Heart right ventricle (tissue), 16 donors: ENCODE data around the gene IL15RA. TPM values are rescaled to one million over a fixed set of nuclear protein-coding genes. Genes with fewer than 3 reads are reported as not detected.

Experiments used
- ATAC-seq, 8 donors: fragments of 200-7000 bp; cut with Tn5 transposase; one replicate each; pipeline ENCODE4 v1.9.1; 2020; ENCODE audit warnings: mild to moderate bottlenecking in 8 of 8, moderate library complexity in 8 of 8, moderate number of reproducible peaks in 1 of 8
- DNase-seq, 2 donors: peaks; one replicate each; pipeline ENCODE4 v3.0.0-alpha.2; 2020
- H3K27ac ChIP-seq, 10 donors: fragments of 200-600 bp; sonication (generic) in 2 of 10; one replicate each; pipeline versions ENCODE4 v1.5.0 to v1.8.0; 2020 to 2022; ENCODE audit warnings: mild to moderate bottlenecking in 3 of 10
- H3K27me3 ChIP-seq, 7 donors: fragments of 200-600 bp; one replicate each; pipeline ENCODE4 v1.8.0; 2021 to 2022; ENCODE audit warnings: mild to moderate bottlenecking in 2 of 7
- H3K36me3 ChIP-seq, 9 donors: fragments of 200-600 bp; sonication (generic) in 1 of 9; one replicate each; pipeline versions ENCODE4 v1.5.0 to v1.8.0; 2020 to 2022; ENCODE audit warnings: mild to moderate bottlenecking in 2 of 9
- H3K4me1 ChIP-seq, 9 donors: fragments of 200-600 bp; sonication (generic) in 1 of 9; one replicate each; pipeline versions ENCODE4 v1.5.0 to v1.8.0; 2020 to 2022; ENCODE audit warnings: mild to moderate bottlenecking in 4 of 9
- H3K4me3 ChIP-seq, 10 donors: fragments of 200-600 bp; sonication (generic) in 2 of 10; one replicate each; pipeline versions ENCODE4 v1.5.0 to v1.8.0; 2020 to 2022; ENCODE audit warnings: mild to moderate bottlenecking in 7 of 10, moderate library complexity in 2 of 10
- H3K9me3 ChIP-seq, 11 donors: fragments of 200-600 bp in 10 of 11; sonication (generic) in 2 of 11; one replicate each; pipeline versions ENCODE4 v1.5.0 to v1.8.0; 2013 to 2022; ENCODE audit warnings: mild to moderate bottlenecking in 2 of 11, control low read depth in 1 of 11, moderate library complexity in 1 of 11
- CTCF ChIP-seq, 9 donors: fragments of 200-600 bp; sonication (generic) in 2 of 9; IDR thresholded peaks; one replicate each; pipeline versions ENCODE4 v1.5.0 to v1.8.0; 2021 to 2022; ENCODE audit warnings: antibody characterized with exemption in 9 of 9, mild to moderate bottlenecking in 5 of 9, moderate library complexity in 1 of 9
- WGBS, 2 donors: extraction: QIAGEN DNeasy Blood & Tissue Kit; methylation state at CpG; one replicate each; pipeline ENCODE4 v1.1.7; 2013; ENCODE audit warnings: inconsistent platforms in 1 of 2; 5-methylcytosine and 5-hydroxymethylcytosine counted together
- intact Hi-C, 10 donors: fragments of 100-400 bp; cut with DNase I; formaldehyde crosslinking; loops; one replicate each; pipeline versions ENCODE4 v1.11.1 to v1.14.2; 2022
- polyA plus RNA-seq, 2 donors: library from polyadenylated mRNA; stranded (reverse); fragments of 200-250 nt; gene quantifications; one replicate each; pipeline ENCODE4 v1.2.3, GENCODE V29; 2013
- total RNA-seq, 10 donors: library from RNA; stranded (reverse); fragmentation: NEBNext Ultra II Directional in 3 of 10; extraction: Animal tissue kit (Norgen Biotek cat#: 25700) in 3 of 10; gene quantifications; one replicate each; pipeline versions ENCODE4 v1.2.1 to v1.2.4, GENCODE V29; 2021 to 2023
- donor health status: Arrhythmogenic right ventricular cardiomyopathy.
- donor health status: ischemic (EF 13 %, LVEDD 7.1; RV severe dilation, severe dysfunction).
- donor health status: healthy with polysubstance abuse.
- donor health status: DM: no; HTN: yes; CAD: no.
- donor health status: DM: no; HTN: no; CAD: no.
- donor health status: ischemic (EF 25% LVEDD 6.9; RV normal size, moderate dysfunction).
- donor health status: ischemic (EF 25% LVEDD 5.7; RV mildly dilated, moderate dysfunction).
- donor health status: healthy.
- donor health status: DM: yes; HTN: yes; CAD: no.
- donor health status: Ischemic cardiomyopathy.
- donor health status: ischemic (EF 35%, LVEDD 5.7; RV mildly dilated, moderate dysfunction).
- donor health status: nonischemic (EF 11% LVEDD 7.7; RV severe dilation, severe dysfunction).
- donor health status: DM: yes; HTN: yes; CAD: no.
- donor health status: PGD.
- donor health status: ischemic (EF 29% LVEDD 5.4; RV normal size, mild dysfunction).
- donor health status: nonischemic (EF 23%, LVEDD 6.1; RV moderate dilation, normal function).

The IL15RA gene
- total and polyA plus RNA-seq, 12 donors: 3.5 to 21.0 (median 5.8) TPM

GRCh38 chr10:5937016-5937415, 40.3 kb downstream of the IL15RA start:
- intact Hi-C loops: no loop called here
- H3K36me3 ChIP-seq: peaks cover 0 to 71% (median 39%) of the 10 kb centered on the region in 9 donors

GRCh38 chr10:5935628-5936027, 41.7 kb downstream of the IL15RA start:
- Histone ChIP-seq H3K9me3 (no peaks in the 10 kb centered on the region), H3K27ac (no peak overlapping the region), H3K36me3 (peaks cover 0 to 85% (median 51%) of the 10 kb centered on the region in 9 donors), H3K4me1 (peaks cover 0 to 10% (median 0%) of the 10 kb centered on the region in 9 donors), H3K27me3 (no peaks in the 10 kb centered on the region), H3K4me3 (no peak overlapping the region)
- 84 to 90% methylated on average over 10 of the region's 10 CpGs for WGBS, 2 donors
- intact Hi-C loops: no loop called here
- ATAC-seq (no peak), DNase-seq (no peak)
- TF ChIP-seq CTCF (IDR thresholded peaks at IDR 0.05): no peak

More at GRCh38 chr10:5937016-5937415, 40.3 kb downstream of the IL15RA start:
- TF ChIP-seq CTCF (IDR thresholded peaks at IDR 0.05): no peak
- ATAC-seq (no peak), DNase-seq (no peak)
- Histone ChIP-seq H3K4me3 (no peak overlapping the region), H3K27me3 (no peaks in the 10 kb centered on the region), H3K9me3 (no peaks in the 10 kb centered on the region), H3K4me1 (peaks cover 0 to 20% (median 8%) of the 10 kb centered on the region in 9 donors), H3K27ac (no peak overlapping the region)
- WGBS, 2 donors: 95 to 96% methylated on average over 18 of the region's 18 CpGs

GRCh38 chr10:5933909-5934546, 43.3 kb downstream of the IL15RA start:
- DNase-seq (no peak), ATAC-seq (no peak)
- H3K27me3 ChIP-seq: no peaks in the 10 kb centered on the region
- 65 to 73% methylated on average over 14 of the region's 14 CpGs for WGBS, 2 donors
- H3K27ac ChIP-seq: peak overlapping the region in 2 of 10 donors; percentile 15 to 54
- H3K9me3 ChIP-seq: no peaks in the 10 kb centered on the region
- no peak overlapping the region for H3K4me3 ChIP-seq
- peaks cover 0 to 10% (median 0%) of the 10 kb centered on the region in 9 donors for H3K4me1 ChIP-seq
- intact Hi-C loops: no loop called here
- no peak for TF ChIP-seq CTCF (IDR thresholded peaks at IDR 0.05)
- H3K36me3 ChIP-seq: peaks cover 0 to 99% (median 60%) of the 10 kb centered on the region in 9 donors

- ATAC-seq (no peak), DNase-seq (no peak)
Observed at GRCh38 chr10:5932345-5932744, 45.0 kb downstream of the IL15RA start.

More at GRCh38 chr10:5932345-5932744, 45.0 kb downstream of the IL15RA start:
- intact Hi-C loops: no loop called here
- Histone ChIP-seq H3K36me3 (peaks cover 0 to 99% (median 68%) of the 10 kb centered on the region in 9 donors), H3K27me3 (no peaks in the 10 kb centered on the region), H3K4me3 (no peak overlapping the region), H3K4me1 (peaks cover 0 to 10% (median 0%) of the 10 kb centered on the region in 9 donors), H3K27ac (peak overlapping the region in 1 of 10 donors; percentile 54), H3K9me3 (no peaks in the 10 kb centered on the region)
- TF ChIP-seq CTCF (IDR thresholded peaks at IDR 0.05): no peak
- 87 to 91% methylated on average over 5 of the region's 5 CpGs for WGBS, 2 donors
